Upper lobe of right lung (tissue), 1 donor: ENCODE results near the gene IQCF2. TPM values are rescaled to one million over a fixed set of nuclear protein-coding genes. Genes with fewer than 3 reads are reported as not detected.

ENCODE experiments used
- ATAC-seq: fragments of 200-7000 bp; cut with Tn5 transposase; one replicate; pipeline ENCODE4 v1.9.1; 2020; ENCODE audit warnings: mild to moderate bottlenecking, moderate library complexity
- DNase-seq: peaks from one replicate; pipeline ENCODE4 v3.0.0-alpha.2; 2020
- H3K27ac ChIP-seq: fragments of 200-600 bp; one replicate; pipeline ENCODE4 v1.8.0; 2022
- H3K27me3 ChIP-seq: fragments of 200-600 bp; one replicate; pipeline ENCODE4 v1.8.0; 2022; ENCODE audit warnings: mild to moderate bottlenecking
- H3K36me3 ChIP-seq: fragments of 200-600 bp; one replicate; pipeline ENCODE4 v1.8.0; 2022
- H3K4me1 ChIP-seq: fragments of 200-600 bp; one replicate; pipeline ENCODE4 v1.8.0; 2022
- H3K4me3 ChIP-seq: fragments of 200-600 bp; one replicate; pipeline ENCODE4 v1.8.0; 2022; ENCODE audit warnings: mild to moderate bottlenecking
- H3K9me3 ChIP-seq: fragments of 200-600 bp; one replicate; pipeline ENCODE4 v1.8.0; 2022
- intact Hi-C: fragments of 100-400 bp; cut with DNase I; formaldehyde crosslinking; loops from one replicate; pipeline ENCODE4 v1.11.0; 2022
- long read RNA-seq: library from polyadenylated mRNA; unstranded; transcript quantifications from one replicate; pipeline ENCODE4 v2.0.0, GENCODE V29; 2021
- total RNA-seq: library from RNA; stranded (reverse); fragmentation: NEBNext Ultra II Directional; extraction: Animal tissue kit (Norgen Biotek cat#: 25700); gene quantifications from one replicate; pipeline ENCODE4 v1.2.1, GENCODE V29; 2021
- TF ChIP-seq, protein P1 (sequence below): fragments of 200-600 bp; IDR thresholded peaks from one replicate; pipeline ENCODE4 v1.8.0; 2022; ENCODE audit warnings: antibody characterized with exemption
- donor health status: DM: no; HTN: yes; CAD: no; lungs with severe emphysema.

IQCF2 gene
- total RNA-seq = not detected
- long read RNA-seq = 0 reads

GRCh38 chr3:51860703-51861665 is at the start of gene IQCF2:
IQCF2 (plus strand) TSS chr3:51861615; CDS start chr3:51861667, 52 bp downstream.
- no peak for ATAC-seq
- intact Hi-C loops = no loop called here
- no peaks in the 10 kb centered on the region for H3K36me3 ChIP-seq

GRCh38 chr3:51813539-51813938 is 47.9 kb upstream of the IQCF2 start:
- TF ChIP-seq, protein P1, sequence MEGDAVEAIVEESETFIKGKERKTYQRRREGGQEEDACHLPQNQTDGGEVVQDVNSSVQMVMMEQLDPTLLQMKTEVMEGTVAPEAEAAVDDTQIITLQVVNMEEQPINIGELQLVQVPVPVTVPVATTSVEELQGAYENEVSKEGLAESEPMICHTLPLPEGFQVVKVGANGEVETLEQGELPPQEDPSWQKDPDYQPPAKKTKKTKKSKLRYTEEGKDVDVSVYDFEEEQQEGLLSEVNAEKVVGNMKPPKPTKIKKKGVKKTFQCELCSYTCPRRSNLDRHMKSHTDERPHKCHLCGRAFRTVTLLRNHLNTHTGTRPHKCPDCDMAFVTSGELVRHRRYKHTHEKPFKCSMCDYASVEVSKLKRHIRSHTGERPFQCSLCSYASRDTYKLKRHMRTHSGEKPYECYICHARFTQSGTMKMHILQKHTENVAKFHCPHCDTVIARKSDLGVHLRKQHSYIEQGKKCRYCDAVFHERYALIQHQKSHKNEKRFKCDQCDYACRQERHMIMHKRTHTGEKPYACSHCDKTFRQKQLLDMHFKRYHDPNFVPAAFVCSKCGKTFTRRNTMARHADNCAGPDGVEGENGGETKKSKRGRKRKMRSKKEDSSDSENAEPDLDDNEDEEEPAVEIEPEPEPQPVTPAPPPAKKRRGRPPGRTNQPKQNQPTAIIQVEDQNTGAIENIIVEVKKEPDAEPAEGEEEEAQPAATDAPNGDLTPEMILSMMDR = no peak
- DNase-seq = no peak
- H3K27me3 ChIP-seq = no peaks in the 10 kb centered on the region
- H3K9me3 ChIP-seq = no peaks in the 10 kb centered on the region
- ATAC-seq = peak; percentile 63
- no peaks in the 10 kb centered on the region for H3K4me1 ChIP-seq
- H3K27ac ChIP-seq = no peak overlapping the region
- no peaks in the 10 kb centered on the region for H3K36me3 ChIP-seq
- no peak overlapping the region for H3K4me3 ChIP-seq
- intact Hi-C loops = no loop called here

More at GRCh38 chr3:51860703-51861665, at the start of gene IQCF2:
- no peak for DNase-seq
- no peaks in the 10 kb centered on the region for H3K27me3 ChIP-seq
- no peaks in the 10 kb centered on the region for H3K9me3 ChIP-seq
- TF ChIP-seq, protein P1 = no peak
- no peak within 1 kb of the TSS for H3K4me3 ChIP-seq
- H3K4me1 ChIP-seq = no peaks in the 10 kb centered on the region
- H3K27ac ChIP-seq = no peak within 1 kb of the TSS

GRCh38 chr3:51814034-51814433 is 47.4 kb upstream of the IQCF2 start:
- H3K9me3 ChIP-seq = no peaks in the 10 kb centered on the region
- no peak overlapping the region for H3K27ac ChIP-seq
- no peaks in the 10 kb centered on the region for H3K27me3 ChIP-seq
- H3K4me3 ChIP-seq = no peak overlapping the region
- no peaks in the 10 kb centered on the region for H3K4me1 ChIP-seq
- no peaks in the 10 kb centered on the region for H3K36me3 ChIP-seq
- ATAC-seq (no peak), DNase-seq (no peak)
- intact Hi-C loops = no loop called here
- TF ChIP-seq, protein P1 = no peak

GRCh38 chr3:51815614-51816013 is 45.8 kb upstream of the IQCF2 start:
- no peaks in the 10 kb centered on the region for H3K27me3 ChIP-seq
- H3K9me3 ChIP-seq = no peaks in the 10 kb centered on the region
- no peak overlapping the region for H3K4me3 ChIP-seq
- no peak overlapping the region for H3K27ac ChIP-seq
- no peaks in the 10 kb centered on the region for H3K36me3 ChIP-seq
- DNase-seq (no peak), ATAC-seq (no peak)
- intact Hi-C loops = no loop called here
- no peaks in the 10 kb centered on the region for H3K4me1 ChIP-seq
- TF ChIP-seq, protein P1 = no peak

DNA sequence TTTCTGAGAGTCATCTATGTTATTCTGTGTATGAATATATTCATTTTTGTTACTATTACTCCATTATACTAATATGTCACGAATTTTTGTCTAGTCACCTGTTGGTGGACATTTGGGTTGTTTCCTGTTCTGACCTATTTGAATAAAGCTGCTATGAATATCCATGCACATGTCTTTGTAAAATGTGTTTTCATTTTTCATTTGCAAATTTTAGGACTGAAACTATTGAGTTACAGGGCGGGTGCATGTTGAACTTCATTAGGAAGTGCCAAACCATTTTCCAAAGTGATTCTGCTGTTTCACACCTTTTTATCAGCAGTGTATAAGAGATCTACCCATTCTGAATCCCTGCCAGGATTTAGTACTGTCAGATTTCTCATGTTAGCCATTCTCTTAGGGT is 44.7 kb upstream of the IQCF2 start:
- ATAC-seq (no peak), DNase-seq (no peak)
- no peak overlapping the region for H3K4me3 ChIP-seq
- intact Hi-C loops = no loop called here
- no peaks in the 10 kb centered on the region for H3K36me3 ChIP-seq
- H3K4me1 ChIP-seq = no peaks in the 10 kb centered on the region
- no peaks in the 10 kb centered on the region for H3K9me3 ChIP-seq
- no peak overlapping the region for H3K27ac ChIP-seq
- TF ChIP-seq, protein P1 = no peak
- H3K27me3 ChIP-seq = no peaks in the 10 kb centered on the region
